H1 (cell line): ENCODE results near the gene YEATS2. TPM values are rescaled to one million over a fixed set of nuclear protein-coding genes. Genes with fewer than 3 reads are reported as not detected.

Experiments
- CTCF ChIA-PET: fragments of 300-600 bp; sonication (Branson Sonifier 250); formaldehyde crosslinking; loops from one replicate; lab custom pipeline; 2021; ENCODE audit not compliant: partially characterized antibody; lab: Charles Lee
- POLR2A ChIA-PET: fragments of 300-600 bp; sonication (Branson Sonifier 250); formaldehyde crosslinking; loops from one replicate; lab custom pipeline; 2021; ENCODE audit warnings: inconsistent platforms; ENCODE audit not compliant: partially characterized antibody; lab: Charles Lee
- DNase-seq, 2 experiments: peaks; one replicate each; pipeline versions ENCODE4 v3.0.0 to v3.0.0-alpha.2; 2010 to 2022; ENCODE audit warnings: low spot score in 2 of 2, low read depth in 1 of 2, mixed read lengths in 1 of 2
- FAIRE-seq: peaks from 2 replicates; lab custom pipeline; 2011; peaks lifted over from hg19 to GRCh38; lab: Jason Lieb, UNC
- H2AFZ ChIP-seq: 2 replicates; pipeline ENCODE4 v1.8.1; 2012; ENCODE audit warnings: low read length, inconsistent platforms
- H2AK5ac ChIP-seq: 2 replicates; pipeline ENCODE4 v1.6.1; 2013; ENCODE audit warnings: low read depth, low read length
- H2BK120ac ChIP-seq: replicated peaks from 2 replicates; pipeline ENCODE3; 2013; ENCODE audit warnings: low read depth, low read length, inconsistent platforms
- H2BK12ac ChIP-seq: 2 replicates; pipeline ENCODE4 v1.6.1; 2013; ENCODE audit warnings: low read depth, low read length
- H2BK15ac ChIP-seq: 2 replicates; pipeline ENCODE4 v1.6.1; 2013; ENCODE audit warnings: low read length
- H2BK20ac ChIP-seq: 2 replicates; pipeline ENCODE4 v1.6.1; 2013; ENCODE audit warnings: low read length
- H2BK5ac ChIP-seq: 2 replicates; pipeline ENCODE4 v1.6.1; 2013; ENCODE audit warnings: low read depth, low read length
- H3K14ac ChIP-seq: 2 replicates; pipeline ENCODE4 v1.6.1; 2013; ENCODE audit warnings: inconsistent platforms; ENCODE audit not compliant: insufficient read length
- H3K18ac ChIP-seq: 2 replicates; pipeline ENCODE4 v1.6.1; 2013; ENCODE audit warnings: low read length; ENCODE audit errors: extremely low read depth
- H3K23ac ChIP-seq: 2 replicates; pipeline ENCODE4 v1.6.1; 2013; ENCODE audit warnings: inconsistent platforms; ENCODE audit not compliant: insufficient read length
- H3K23me2 ChIP-seq: 2 replicates; pipeline ENCODE4 v1.6.1; 2013; ENCODE audit warnings: low read depth, low read length
- H3K27ac ChIP-seq: 2 replicates; pipeline ENCODE4 v1.6.1; 2011; ENCODE audit warnings: low read depth, low read length, inconsistent platforms
- H3K27me3 ChIP-seq, 4 experiments: replicated peaks in 1 of 4; 1 replicate in 1 of 4; 2 replicates in 3 of 4; pipeline versions ENCODE4 v1.6.1 to v1.8.1; 2011 to 2013; ENCODE audit warnings: low read length in 3 of 4, mild to moderate bottlenecking in 3 of 4, inconsistent platforms in 2 of 4, mixed read lengths in 2 of 4, moderate library complexity in 1 of 4; ENCODE audit not compliant: control insufficient read depth in 3 of 4, insufficient read depth in 3 of 4; ENCODE audit errors: extremely low read depth in 1 of 4
- H3K36me3 ChIP-seq, 4 experiments: 2 replicates each; pipeline versions ENCODE4 v1.6.1 to v1.8.1; 2011 to 2013; ENCODE audit warnings: mild to moderate bottlenecking in 4 of 4, low read length in 3 of 4, moderate library complexity in 2 of 4, control low read depth in 1 of 4, inconsistent platforms in 1 of 4; ENCODE audit not compliant: insufficient read depth in 4 of 4, control insufficient read depth in 2 of 4
- H3K4ac ChIP-seq: replicated peaks from 2 replicates; pipeline ENCODE3; 2013; ENCODE audit warnings: low read length, low read depth, mixed read lengths, inconsistent platforms; ENCODE audit not compliant: insufficient read length
- H3K4me1 ChIP-seq, 4 experiments: replicated peaks in 1 of 4; 1 replicate in 1 of 4; 2 replicates in 3 of 4; pipeline versions ENCODE4 v1.6.1 to v1.8.1; 2011 to 2013; ENCODE audit warnings: low read length in 3 of 4, inconsistent platforms in 2 of 4, mixed read lengths in 1 of 4; ENCODE audit not compliant: insufficient read depth in 4 of 4, control insufficient read depth in 3 of 4
- H3K4me2 ChIP-seq, 2 experiments: 2 replicates each; pipeline versions ENCODE4 v1.6.1 to v1.8.1; 2011 to 2013; ENCODE audit warnings: low read depth in 2 of 2, low read length in 2 of 2, control low read depth in 1 of 2, inconsistent platforms in 1 of 2, mild to moderate bottlenecking in 1 of 2; ENCODE audit not compliant: insufficient read depth in 1 of 2
- H3K4me3 ChIP-seq, 4 experiments: fragments of 200-600, 300-600 bp in 1 of 4; sonication (generic), shearing (Covaris generic), sonication (Bioruptor Twin) in 1 of 4; 2 replicates each; pipeline versions ENCODE4 v1.5.1 to v1.8.1; 2011 to 2016; ENCODE audit warnings: low read length in 4 of 4, low read depth in 3 of 4, control low read depth in 2 of 4, inconsistent platforms in 2 of 4, mild to moderate bottlenecking in 2 of 4, mixed read lengths in 1 of 4, moderate library complexity in 1 of 4; ENCODE audit not compliant: insufficient read depth in 2 of 4; ENCODE audit errors: extremely low read depth in 1 of 4
- H3K56ac ChIP-seq: replicated peaks from 2 replicates; pipeline ENCODE3; 2013; ENCODE audit warnings: low read depth, mild to moderate bottlenecking, mixed read lengths, low read length, inconsistent platforms; ENCODE audit not compliant: insufficient read length
- H3K79me1 ChIP-seq: 2 replicates; pipeline ENCODE4 v1.6.1; 2013; ENCODE audit warnings: low read depth, low read length, control low read depth
- H3K79me2 ChIP-seq, 2 experiments: 2 replicates each; pipeline versions ENCODE4 v1.6.1 to v1.8.1; 2012 to 2013; ENCODE audit warnings: low read length in 2 of 2, mild to moderate bottlenecking in 2 of 2, inconsistent platforms in 1 of 2; ENCODE audit not compliant: insufficient read depth in 2 of 2, control insufficient read depth in 1 of 2
- H3K9ac ChIP-seq, 4 experiments: replicated peaks in 1 of 4; 1 replicate in 1 of 4; 2 replicates in 3 of 4; pipeline versions ENCODE4 v1.6.1 to v1.8.1; 2011 to 2013; ENCODE audit warnings: low read depth in 3 of 4, low read length in 3 of 4, control low read depth in 2 of 4, mild to moderate bottlenecking in 2 of 4, moderate library complexity in 2 of 4, inconsistent platforms in 1 of 4; ENCODE audit errors: extremely low read depth in 1 of 4
- H3K9me3 ChIP-seq, 2 experiments: 2 replicates each; pipeline versions ENCODE4 v1.6.1 to v1.8.1; 2012 to 2013; ENCODE audit warnings: mild to moderate bottlenecking in 2 of 2, moderate library complexity in 2 of 2, control low read depth in 1 of 2, inconsistent platforms in 1 of 2, low read depth in 1 of 2, low read length in 1 of 2, mixed read lengths in 1 of 2; ENCODE audit not compliant: insufficient read depth in 2 of 2
- H4K20me1 ChIP-seq, 2 experiments: replicated peaks in 1 of 2; 2 replicates each; pipeline versions ENCODE3 to v1.8.1; 2011 to 2013; ENCODE audit warnings: inconsistent platforms in 2 of 2, low read length in 2 of 2, mild to moderate bottlenecking in 1 of 2; ENCODE audit not compliant: insufficient read depth in 2 of 2, control insufficient read depth in 1 of 2
- H4K5ac ChIP-seq: 2 replicates; pipeline ENCODE4 v1.6.1; 2013; ENCODE audit warnings: low read length, low read depth, mixed read lengths, inconsistent platforms; ENCODE audit not compliant: insufficient read length
- H4K8ac ChIP-seq: 2 replicates; pipeline ENCODE4 v1.8.0; 2013; ENCODE audit warnings: mild to moderate bottlenecking, moderate library complexity, low read length, inconsistent platforms; ENCODE audit not compliant: insufficient read depth; ENCODE audit errors: extremely low read depth
- H4K91ac ChIP-seq: replicated peaks from 2 replicates; pipeline ENCODE3; 2013; ENCODE audit warnings: low read length, mixed read lengths, inconsistent platforms; ENCODE audit not compliant: insufficient read length
- ASH2L ChIP-seq: fragments of 200-600, 300-600 bp; sonication (generic); IDR thresholded peaks from one replicate; pipeline ENCODE4 v1.7.1; 2017; ENCODE audit warnings: low read length
- CHD2 ChIP-seq: IDR thresholded peaks from 2 replicates; pipeline ENCODE4 v1.6.1; 2012; ENCODE audit warnings: low read length, improper control_type of control experiment
- CTCF ChIP-seq, 3 experiments: IDR thresholded peaks; 1 replicate in 2 of 3; 2 replicates in 1 of 3; pipeline versions ENCODE4 v1.5.1 to v1.6.1; 2011; ENCODE audit warnings: low read length in 3 of 3, mild to moderate bottlenecking in 3 of 3, inconsistent platforms in 2 of 3, low read depth in 1 of 3, moderate library complexity in 1 of 3; ENCODE audit not compliant: insufficient read depth in 1 of 3; ENCODE audit errors: control extremely low read depth in 1 of 3
- FOSL1 ChIP-seq: IDR thresholded peaks from 2 replicates; pipeline ENCODE4 v1.6.1; 2011; ENCODE audit warnings: mild to moderate bottlenecking, low read depth, low read length, moderate library complexity; ENCODE audit not compliant: insufficient read depth
- GTF2F1 ChIP-seq: IDR thresholded peaks from 2 replicates; pipeline ENCODE4 v1.6.1; 2012; ENCODE audit warnings: low read depth, low read length, improper control_type of control experiment, borderline replicate concordance
- MAX ChIP-seq: IDR thresholded peaks from 2 replicates; pipeline ENCODE4 v1.6.1; 2012; ENCODE audit warnings: inconsistent platforms
- RFX5 ChIP-seq: IDR thresholded peaks from 2 replicates; pipeline ENCODE4 v1.6.1; 2011; ENCODE audit warnings: low read depth, low read length, improper control_type of control experiment, borderline replicate concordance
- SRF ChIP-seq: IDR thresholded peaks from 2 replicates; pipeline ENCODE4 v1.6.1; 2011; ENCODE audit warnings: mild to moderate bottlenecking, low read depth, low read length, moderate library complexity
- WGBS, 2 experiments: shearing (Covaris generic) in 1 of 2; methylation state at CpG; one replicate each; pipeline versions ENCODE4 v1.1.6 to v1.1.7; 2013 to 2015; ENCODE audit warnings: low lambda C conversion rate in 2 of 2, mixed read lengths in 2 of 2, inconsistent platforms in 1 of 2, low coverage in 1 of 2, missing lambda C conversion rate in 1 of 2; ENCODE audit not compliant: insufficient replicate concordance in 2 of 2, insufficient coverage in 1 of 2, insufficient read length in 1 of 2; ENCODE audit errors: extremely low coverage in 1 of 2, missing lambda C conversion rate in 1 of 2; 5-methylcytosine and 5-hydroxymethylcytosine counted together
- polyA plus RNA-seq, 7 experiments: library from polyadenylated mRNA; depleted of rRNA in 3 of 7; stranded (reverse) in 5 of 7; unstranded in 2 of 7; fragments of >200 nt in 5 of 7; fragments of 200-250 nt in 2 of 7; gene quantifications; 1 replicate in 5 of 7; 2 replicates in 1 of 7; 4 replicates in 1 of 7; pipeline versions ENCODE4 v1.2.1 to v1.2.3, GENCODE V29; 2011 to 2013; ENCODE audit warnings: missing spikeins in 2 of 7, mixed read lengths in 2 of 7
- total RNA-seq: library from RNA; stranded (reverse); fragmentation: NEBNext Ultra II Directional; extraction: Animal tissue kit (Norgen Biotek cat#: 25700); gene quantifications from 2 replicates; pipeline ENCODE4 v1.2.1, GENCODE V29; 2021

The YEATS2 gene
- total and polyA plus RNA-seq, 2 of the 8 experiments (the other 6 are each of a cell fraction or from before 2014, with no cell fraction given), result 35.3 to 53.7 TPM

GRCh38 chr3:183826448-183827250 lies 129.1 kb downstream of the YEATS2 start:
- CTCF ChIA-PET, result interaction anchor here (0.7 to 2.4 kb wide), 13 partner anchors 9 to 650 kb away, joined by 3 to 11 read pairs (median 3); partner anchors contain the start of gene PARL
- Histone ChIP-seq H3K4me1 (peaks cover 0 to 7% (median 3%) of the 10 kb centered on the region in 4 experiments; a peak in 4 of 7 replicates), H3K4ac (no peak overlapping the region), H3K23me2 (peaks cover 13% of the 10 kb centered on the region; the same call in 1 of the 2 replicates), H2BK20ac (no peak overlapping the region), H4K5ac (no peak overlapping the region), H3K18ac (no peak overlapping the region), H3K4me2 (peak overlapping the region in 1 of 2 experiments; percentile 99; a peak in 1 of 4 replicates), H3K27ac (no peak overlapping the region), H3K23ac (no peak overlapping the region), H3K56ac (no peak overlapping the region), H3K79me1 (no peaks in the 10 kb centered on the region), H3K36me3 (peaks cover 0 to 6% (median 3%) of the 10 kb centered on the region in 4 experiments; a peak in 3 of 8 replicates), H3K14ac (no peak overlapping the region), H3K27me3 (peaks cover 0 to 3% (median 0%) of the 10 kb centered on the region in 4 experiments; a peak in 3 of 7 replicates), H3K9me3 (no peaks in the 10 kb centered on the region), H2BK120ac (no peak overlapping the region), H2BK5ac (0 out of 2 replicates have a peak overlapping the region, but pooled peaks have one; percentile 5), H4K20me1 (peaks cover 0 to 4% of the 10 kb centered on the region in 2 experiments), H2AK5ac (no peak overlapping the region), H2BK15ac (no peak overlapping the region), H4K91ac (no peak overlapping the region), H3K4me3 (no peak overlapping the region), H3K9ac (no peak overlapping the region), H2BK12ac (no peak overlapping the region), H2AFZ (no peak overlapping the region), H4K8ac (no peak overlapping the region), H3K79me2 (no peaks in the 10 kb centered on the region)
- no peak for DNase-seq
- POLR2A ChIA-PET, result interaction anchor here (0.6 to 1.9 kb wide), 6 partner anchors 10 to 128 kb away, joined by 3 to 6 read pairs (median 4); partner anchors contain the start of gene PARL
- no peak for FAIRE-seq
- WGBS, 2 experiments, result 93% methylated on average over 14 of the region's 14 CpGs; no CpG with 5 or more reads in 1 of the 2 experiments
- TF ChIP-seq MAX, result no peak
- no peak for TF ChIP-seq CTCF (IDR thresholded peaks at IDR 0.05; ENCODE audit: control extremely low read depth in 1 of 3, insufficient read depth in 1 of 3, low read depth in 1 of 3, low read length in 3 of 3)
- TF ChIP-seq FOSL1, result no peak
- no peak for TF ChIP-seq GTF2F1
- no peak for TF ChIP-seq RFX5
- TF ChIP-seq SRF, result no peak
- TF ChIP-seq CHD2, result no peak
- TF ChIP-seq ASH2L, result no peak
